B cell (primary cell): ENCODE data around the gene BET1L. TPM values are rescaled to one million over a fixed set of nuclear protein-coding genes. Genes with fewer than 3 reads are reported as not detected.

Experiments
- ATAC-seq: fragments of 200-7000 bp; cut with Tn5 transposase; one replicate; pipeline ENCODE4 v1.10.0; 2021; ENCODE audit warnings: low read depth, mild to moderate bottlenecking, moderate number of reproducible peaks, moderate library complexity
- CTCF ChIA-PET: fragments of 350-600 bp; sonication (Branson Sonifier 250); formaldehyde crosslinking; loops from one replicate; lab custom pipeline; 2021; ENCODE audit warnings: antibody characterized with exemption, inconsistent platforms; lab: Charles Lee
- POLR2A ChIA-PET: fragments of 350-600 bp; sonication (Branson Sonifier 250); formaldehyde crosslinking; loops from one replicate; lab custom pipeline; 2021; ENCODE audit warnings: antibody characterized with exemption; lab: Charles Lee
- DNase-seq: peaks from one replicate; pipeline ENCODE4 v3.0.0; 2013
- H2AFZ ChIP-seq: 2 replicates; pipeline ENCODE4 v1.6.1; 2012; ENCODE audit warnings: mild to moderate bottlenecking, low read depth, low read length; ENCODE audit not compliant: insufficient read depth, poor library complexity, severe bottlenecking
- H3K27ac ChIP-seq, 2 donors: 1 replicate in 1 of 2; 2 replicates in 1 of 2; pipeline ENCODE4 v1.5.1; 2012 to 2013; ENCODE audit warnings: low read length in 2 of 2, mild to moderate bottlenecking in 2 of 2, moderate library complexity in 1 of 2
- H3K27me3 ChIP-seq, 4 experiments: fragments of 200-600 bp in 1 of 4; sonication (generic) in 1 of 4; replicated peaks in 1 of 4; 1 replicate in 2 of 4; 2 replicates in 2 of 4; pipeline versions ENCODE4 v1.6.1 to v1.7.0; 2013 to 2016; ENCODE audit warnings: low read length in 3 of 4, mild to moderate bottlenecking in 2 of 4, mixed read lengths in 1 of 4, moderate library complexity in 1 of 4; ENCODE audit not compliant: insufficient read depth in 4 of 4, control insufficient read depth in 3 of 4; ENCODE audit errors: control extremely low read depth in 1 of 4
- H3K36me3 ChIP-seq, 2 experiments: replicated peaks in 1 of 2; 1 replicate in 1 of 2; 2 replicates in 1 of 2; pipeline versions ENCODE4 v1.6.1 to v1.7.1; 2013; ENCODE audit warnings: low read length in 1 of 2; ENCODE audit not compliant: insufficient read depth in 2 of 2, control insufficient read depth in 1 of 2; ENCODE audit errors: control extremely low read depth in 1 of 2, extremely low read depth in 1 of 2
- H3K4me1 ChIP-seq, 2 donors: fragments of 200-600 bp in 1 of 2; sonication (generic) in 1 of 2; 1 replicate in 1 of 2; 2 replicates in 1 of 2; pipeline versions ENCODE4 v1.5.1 to v1.6.1; 2013 to 2017; ENCODE audit warnings: low read length in 2 of 2; ENCODE audit not compliant: control insufficient read depth in 2 of 2, insufficient read depth in 2 of 2
- H3K4me2 ChIP-seq: replicated peaks from 2 replicates; pipeline ENCODE3; 2012; ENCODE audit warnings: mild to moderate bottlenecking, low read depth, low read length; ENCODE audit not compliant: poor library complexity, severe bottlenecking
- H3K4me3 ChIP-seq, 5 experiments: fragments of 200-600 bp in 1 of 5; sonication (generic) in 1 of 5; 1 replicate in 3 of 5; 2 replicates in 2 of 5; pipeline versions ENCODE4 v1.5.1 to v1.7.0; 2011 to 2016; ENCODE audit warnings: low read length in 4 of 5, mild to moderate bottlenecking in 4 of 5, low read depth in 2 of 5, control low read depth in 1 of 5, moderate library complexity in 1 of 5; ENCODE audit not compliant: insufficient read depth in 1 of 5; ENCODE audit errors: control extremely low read depth in 1 of 5, extremely low read depth in 1 of 5
- H3K79me2 ChIP-seq: fragments of 200-600 bp; sonication (generic); one replicate; pipeline ENCODE4 v1.6.0; 2016; ENCODE audit warnings: low read length; ENCODE audit not compliant: control insufficient read depth, insufficient read depth
- H3K9ac ChIP-seq: fragments of 200-600 bp; sonication (generic); 2 replicates; pipeline ENCODE4 v1.6.1; 2017; ENCODE audit warnings: mild to moderate bottlenecking, low read length, moderate library complexity
- H3K9me3 ChIP-seq, 3 donors: one replicate each; pipeline versions ENCODE4 v1.6.1 to v1.7.1; 2013; ENCODE audit warnings: low read length in 2 of 3; ENCODE audit not compliant: control insufficient read depth in 2 of 3, insufficient read depth in 1 of 3; ENCODE audit errors: control extremely low read depth in 1 of 3
- H4K20me1 ChIP-seq: 2 replicates; pipeline ENCODE4 v1.6.0; 2012; ENCODE audit warnings: mild to moderate bottlenecking, low read length; ENCODE audit not compliant: insufficient read depth, control insufficient read depth, poor library complexity, severe bottlenecking
- H3K27ac Mint-ChIP-seq: one replicate; pipeline ENCODE4 v1.8.0; 2021; ENCODE audit warnings: mixed read lengths
- H3K27me3 Mint-ChIP-seq: one replicate; pipeline ENCODE4 v1.8.0; 2021; ENCODE audit warnings: mixed read lengths
- H3K4me1 Mint-ChIP-seq: one replicate; pipeline ENCODE4 v1.8.0; 2021; ENCODE audit warnings: mixed read lengths
- H3K4me3 Mint-ChIP-seq: one replicate; pipeline ENCODE4 v1.8.0; 2021; ENCODE audit warnings: mixed read lengths
- H3K9me3 Mint-ChIP-seq: one replicate; pipeline ENCODE4 v1.8.0; 2022; ENCODE audit warnings: mixed read lengths; ENCODE audit not compliant: insufficient read depth
- EZH2 ChIP-seq: IDR thresholded peaks from 2 replicates; pipeline ENCODE4 v1.6.1; 2012; ENCODE audit warnings: borderline replicate concordance, low read depth, mild to moderate bottlenecking, moderate library complexity, low read length; ENCODE audit not compliant: insufficient read depth, poor library complexity, severe bottlenecking
- WGBS: methylation state at CpG from one replicate; pipeline ENCODE4 v1.1.5; 2013; ENCODE audit warnings: missing lambda C conversion rate; ENCODE audit not compliant: insufficient coverage; 5-methylcytosine and 5-hydroxymethylcytosine counted together
- intact Hi-C: fragments of 100-400 bp; cut with micrococcal nuclease; formaldehyde crosslinking; loops from one replicate; pipeline ENCODE4 v1.10.0; 2022
- polyA plus RNA-seq: library from polyadenylated mRNA; depleted of rRNA; stranded (reverse); fragments of >200 nt; gene quantifications from 2 replicates; pipeline ENCODE4 v1.2.3, GENCODE V29; 2012
- total RNA-seq, 2 donors: library from RNA; stranded (reverse); fragments of 120-200 nt in 1 of 2; gene quantifications; 1 replicate in 1 of 2; 2 replicates in 1 of 2; pipeline versions ENCODE4 v1.2.3 to v1.2.4, GENCODE V29; 2013 to 2022
- TF ChIP-seq, protein P1 (sequence below): fragments of 200-600 bp; IDR thresholded peaks from one replicate; pipeline ENCODE4 v1.8.0; 2022; ENCODE audit warnings: antibody characterized with exemption, mild to moderate bottlenecking

The BET1L gene
- total and polyA plus RNA-seq, 2 donors (not counting 1 experiment from before 2014, with no cell fraction given), result 49.3 to 69.1 TPM

DNA sequence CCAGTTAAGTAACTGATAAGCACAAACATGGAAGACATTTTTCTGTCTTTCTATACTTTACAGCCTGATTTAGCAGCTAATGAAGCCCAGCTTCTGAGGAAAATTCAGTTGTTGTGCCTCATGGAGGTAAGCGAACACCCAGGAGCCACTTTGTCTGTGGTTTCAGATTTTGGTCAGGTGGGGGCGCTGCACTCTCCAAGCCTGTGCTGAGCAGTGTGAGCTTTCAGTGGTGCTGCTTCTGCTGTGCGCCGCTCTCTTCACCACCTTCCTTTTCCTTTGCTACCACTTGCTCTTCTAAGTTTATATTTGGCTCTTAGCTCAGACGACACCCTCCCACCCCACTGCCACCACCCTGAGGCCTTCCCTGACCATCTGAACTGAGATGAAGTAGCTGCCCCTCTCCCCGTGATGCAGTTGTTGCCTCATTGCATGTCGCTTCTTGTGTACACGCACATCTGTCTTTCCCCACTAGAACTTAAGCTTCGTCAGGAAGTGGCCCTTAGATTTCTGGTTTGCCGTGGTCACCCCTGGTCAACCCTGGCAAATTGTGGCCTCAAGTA, 43.6 kb upstream of the BET1L start:
- Mint-ChIP-seq H3K27ac (no peak overlapping the region), H3K9me3 (no peaks in the 10 kb centered on the region), H3K4me1 (peaks cover 7% of the 10 kb centered on the region), H3K27me3 (no peaks in the 10 kb centered on the region), H3K4me3 (no peak overlapping the region)
- Histone ChIP-seq H3K36me3 (peaks cover 2 to 72% of the 10 kb centered on the region in 2 experiments), H3K4me2 (no peak overlapping the region), H3K27ac (no peak overlapping the region), H3K4me3 (no peak overlapping the region), H3K4me1 (peaks cover 0 to 5% of the 10 kb centered on the region in 2 donors), H3K9me3 (no peaks in the 10 kb centered on the region), H2AFZ (no peak overlapping the region), H4K20me1 (no peaks in the 10 kb centered on the region), H3K79me2 (peaks cover 6% of the 10 kb centered on the region), H3K9ac (no peak overlapping the region), H3K27me3 (no peaks in the 10 kb centered on the region)
- peak; percentile 84 for DNase-seq
- TF ChIP-seq, protein P1, sequence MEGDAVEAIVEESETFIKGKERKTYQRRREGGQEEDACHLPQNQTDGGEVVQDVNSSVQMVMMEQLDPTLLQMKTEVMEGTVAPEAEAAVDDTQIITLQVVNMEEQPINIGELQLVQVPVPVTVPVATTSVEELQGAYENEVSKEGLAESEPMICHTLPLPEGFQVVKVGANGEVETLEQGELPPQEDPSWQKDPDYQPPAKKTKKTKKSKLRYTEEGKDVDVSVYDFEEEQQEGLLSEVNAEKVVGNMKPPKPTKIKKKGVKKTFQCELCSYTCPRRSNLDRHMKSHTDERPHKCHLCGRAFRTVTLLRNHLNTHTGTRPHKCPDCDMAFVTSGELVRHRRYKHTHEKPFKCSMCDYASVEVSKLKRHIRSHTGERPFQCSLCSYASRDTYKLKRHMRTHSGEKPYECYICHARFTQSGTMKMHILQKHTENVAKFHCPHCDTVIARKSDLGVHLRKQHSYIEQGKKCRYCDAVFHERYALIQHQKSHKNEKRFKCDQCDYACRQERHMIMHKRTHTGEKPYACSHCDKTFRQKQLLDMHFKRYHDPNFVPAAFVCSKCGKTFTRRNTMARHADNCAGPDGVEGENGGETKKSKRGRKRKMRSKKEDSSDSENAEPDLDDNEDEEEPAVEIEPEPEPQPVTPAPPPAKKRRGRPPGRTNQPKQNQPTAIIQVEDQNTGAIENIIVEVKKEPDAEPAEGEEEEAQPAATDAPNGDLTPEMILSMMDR, result peak; percentile 79
- no peak for TF ChIP-seq EZH2
- ChIA-PET CTCF (interaction anchor here (0.6 to 6.2 kb wide), 40 partner anchors 8 to 508 kb away, joined by 3 to 82 read pairs (median 9); partner anchors contain the start of genes BET1L, IFITM2, IFITM5 and NLRP6), POLR2A (interaction anchor here (1.0 to 1.7 kb wide), 9 partner anchors 14 to 112 kb away, joined by 3 to 9 read pairs (median 3); no protein-coding TSS in a partner anchor)
- 92% methylated on average over 9 of the region's 10 CpGs for WGBS
- peak; percentile 89 for ATAC-seq
- intact Hi-C loops, result loop anchor here (1.0 to 2.0 kb wide), 4 partner anchors 18 to 114 kb away; no protein-coding TSS in a partner anchor

DNA sequence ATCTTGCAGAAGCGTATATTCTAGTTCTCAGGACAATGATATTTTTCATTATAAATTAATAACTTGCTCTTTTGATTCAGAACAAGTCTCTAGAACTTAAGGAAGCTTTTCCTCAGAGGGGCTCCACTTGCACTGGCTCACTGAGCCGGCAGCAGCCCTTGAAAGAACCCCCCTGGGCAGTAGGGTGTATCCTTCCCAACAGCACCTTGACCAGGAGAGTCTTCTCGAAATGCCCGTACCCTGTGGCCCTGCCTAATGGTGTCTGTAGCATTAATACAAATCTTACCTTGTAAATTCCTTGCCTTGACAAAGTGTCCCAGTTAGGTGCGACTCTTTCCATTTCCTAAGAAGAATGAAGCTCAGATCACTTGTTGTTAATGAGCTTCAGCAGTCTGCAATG, 43.1 kb upstream of the BET1L start:
- ChIA-PET CTCF (interaction anchor here (0.6 to 6.2 kb wide), 39 partner anchors 9 to 508 kb away, joined by 3 to 82 read pairs (median 8); partner anchors contain the start of genes BET1L, IFITM2, IFITM5 and NLRP6), POLR2A (interaction anchor here (1.0 to 1.7 kb wide), 8 partner anchors 13 to 112 kb away, joined by 3 to 9 read pairs (median 3); no protein-coding TSS in a partner anchor)
- no peak overlapping the region for H3K27ac Mint-ChIP-seq
- H3K9me3 Mint-ChIP-seq, result no peaks in the 10 kb centered on the region
- Histone ChIP-seq H3K9ac (no peak overlapping the region), H2AFZ (no peak overlapping the region), H3K9me3 (no peaks in the 10 kb centered on the region), H4K20me1 (no peaks in the 10 kb centered on the region), H3K4me3 (no peak overlapping the region), H3K4me2 (no peak overlapping the region), H3K4me1 (peaks cover 0 to 5% of the 10 kb centered on the region in 2 donors), H3K36me3 (peaks cover 2 to 77% of the 10 kb centered on the region in 2 experiments), H3K27ac (no peak overlapping the region), H3K79me2 (peaks cover 12% of the 10 kb centered on the region), H3K27me3 (no peaks in the 10 kb centered on the region)
- H3K27me3 Mint-ChIP-seq, result no peaks in the 10 kb centered on the region
- no peak for DNase-seq
- 100% methylated on average over 2 of the region's 5 CpGs for WGBS
- H3K4me3 Mint-ChIP-seq, result no peak overlapping the region
- no peak for ATAC-seq
- intact Hi-C loops, result loop anchor here (1.0 to 2.0 kb wide), 4 partner anchors 19 to 115 kb away; no protein-coding TSS in a partner anchor
- TF ChIP-seq, protein P1, result no peak
- no peak for TF ChIP-seq EZH2
- H3K4me1 Mint-ChIP-seq, result peaks cover 4% of the 10 kb centered on the region
